Osteoblast (primary cell): ENCODE measurements around the gene LMX1A. TPM values are rescaled to one million over a fixed set of nuclear protein-coding genes. Genes with fewer than 3 reads are reported as not detected.

Experiments
- DNase-seq: peaks from one replicate; pipeline ENCODE4 v3.0.0; 2011; ENCODE audit warnings: low spot score, mixed read lengths; ENCODE audit not compliant: insufficient read length; ENCODE audit errors: missing footprints
- H2AFZ ChIP-seq: 2 replicates; pipeline ENCODE4 v1.6.0; 2011; ENCODE audit warnings: mild to moderate bottlenecking, low read length
- H3K27ac ChIP-seq: 2 replicates; pipeline ENCODE4 v1.5.1; 2011; ENCODE audit warnings: mild to moderate bottlenecking, low read depth, low read length, moderate library complexity
- H3K27me3 ChIP-seq: 2 replicates; pipeline ENCODE4 v1.6.0; 2012; ENCODE audit warnings: mild to moderate bottlenecking, control low read depth, inconsistent platforms, low read length, moderate library complexity; ENCODE audit not compliant: insufficient read depth
- H3K36me3 ChIP-seq: 2 replicates; pipeline ENCODE4 v1.5.1; 2011; ENCODE audit warnings: mild to moderate bottlenecking, low read length, control low read depth, moderate library complexity; ENCODE audit not compliant: insufficient read depth
- H3K4me1 ChIP-seq: 2 replicates; pipeline ENCODE4 v1.5.1; 2011; ENCODE audit warnings: mild to moderate bottlenecking, low read length, control low read depth, moderate library complexity; ENCODE audit not compliant: insufficient read depth
- H3K4me2 ChIP-seq: 2 replicates; pipeline ENCODE4 v1.6.0; 2011; ENCODE audit warnings: mild to moderate bottlenecking, low read length; ENCODE audit not compliant: insufficient read depth
- H3K4me3 ChIP-seq: fragments of 200-600 bp; sonication (generic); 3 replicates; pipeline ENCODE4 v1.5.1; 2012; ENCODE audit warnings: mild to moderate bottlenecking, low read length, inconsistent platforms; ENCODE audit not compliant: insufficient read depth
- H3K79me2 ChIP-seq: 2 replicates; pipeline ENCODE4 v1.6.0; 2012; ENCODE audit warnings: mild to moderate bottlenecking, low read length, control low read depth, inconsistent platforms; ENCODE audit not compliant: insufficient read depth
- H3K9me3 ChIP-seq: 2 replicates; pipeline ENCODE4 v1.5.1; 2011; ENCODE audit warnings: low read depth, low read length, control low read depth
- H4K20me1 ChIP-seq: 2 replicates; pipeline ENCODE4 v1.6.0; 2012; ENCODE audit warnings: mild to moderate bottlenecking, low read length, control low read depth; ENCODE audit not compliant: insufficient read depth
- CTCF ChIP-seq: IDR thresholded peaks from 2 replicates; pipeline ENCODE4 v1.5.1; 2011; ENCODE audit warnings: mild to moderate bottlenecking, low read depth, low read length, moderate library complexity; ENCODE audit errors: extremely low read depth
- total RNA-seq: library from RNA; depleted of rRNA; stranded (reverse); fragments of >200 nt; gene quantifications from 2 replicates; pipeline ENCODE4 v1.2.3, GENCODE V29; 2012

LMX1A gene
- total RNA-seq, 1 donor = not detected

DNA sequence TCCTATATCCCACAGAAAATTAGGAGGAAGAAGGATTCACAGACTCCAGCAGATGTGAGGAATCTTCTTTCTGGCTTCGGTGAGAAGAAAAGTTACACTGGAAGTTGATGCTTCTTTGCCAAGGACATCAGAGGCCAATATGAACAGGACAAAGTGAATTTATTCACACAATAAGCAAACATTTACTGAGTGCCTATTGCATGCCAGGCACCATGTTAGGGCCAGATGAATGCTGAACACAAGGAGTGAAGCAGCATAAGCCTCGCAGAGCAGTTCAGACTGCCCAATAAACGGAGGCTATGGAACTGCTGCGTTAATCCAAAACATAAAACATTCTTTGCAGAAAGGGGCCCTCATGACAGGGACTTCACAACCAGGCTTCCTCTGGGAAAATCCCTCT lies 114.6 kb downstream of the LMX1A start:
- H3K4me3 ChIP-seq = no peak overlapping the region
- no peaks in the 10 kb centered on the region for H3K36me3 ChIP-seq
- no peak overlapping the region for H3K27ac ChIP-seq
- H3K27me3 ChIP-seq = no peaks in the 10 kb centered on the region
- H3K9me3 ChIP-seq = no peaks in the 10 kb centered on the region
- H3K4me2 ChIP-seq = no peak overlapping the region
- DNase-seq = no peak
- no peak overlapping the region for H2AFZ ChIP-seq
- H4K20me1 ChIP-seq = no peaks in the 10 kb centered on the region
- no peaks in the 10 kb centered on the region for H3K79me2 ChIP-seq
- no peaks in the 10 kb centered on the region for H3K4me1 ChIP-seq
- no peak for TF ChIP-seq CTCF

DNA sequence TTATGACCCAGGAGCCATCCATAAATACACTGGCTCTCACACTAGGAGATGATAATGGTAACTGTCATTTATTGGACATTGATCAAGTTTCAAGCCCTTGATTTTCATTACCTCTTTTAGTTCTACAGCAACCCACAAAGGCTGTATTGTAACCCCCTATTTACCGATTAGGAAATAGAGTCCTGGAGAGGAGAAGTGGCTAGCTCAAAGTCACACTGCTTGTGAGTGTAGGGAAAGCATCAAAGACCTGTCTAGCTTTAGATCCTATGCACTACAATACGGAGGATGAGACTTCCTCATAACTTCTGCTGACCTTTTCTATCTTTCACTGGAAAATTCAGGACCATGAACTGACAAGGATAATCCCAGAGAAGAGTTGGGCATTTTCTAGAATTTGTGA lies 115.2 kb downstream of the LMX1A start:
- Histone ChIP-seq H4K20me1 (no peaks in the 10 kb centered on the region), H3K27me3 (peaks cover 2% of the 10 kb centered on the region), H3K79me2 (no peaks in the 10 kb centered on the region), H3K4me1 (no peaks in the 10 kb centered on the region), H2AFZ (no peak overlapping the region), H3K27ac (no peak overlapping the region), H3K4me3 (no peak overlapping the region), H3K9me3 (no peaks in the 10 kb centered on the region), H3K36me3 (no peaks in the 10 kb centered on the region), H3K4me2 (no peak overlapping the region)
- DNase-seq = no peak
- TF ChIP-seq CTCF = no peak

GRCh38 chr1:165240492-165240891 lies 116.0 kb downstream of the LMX1A start:
- H3K36me3 ChIP-seq = no peaks in the 10 kb centered on the region
- peaks cover 11% of the 10 kb centered on the region for H3K27me3 ChIP-seq
- no peak overlapping the region for H3K27ac ChIP-seq
- no peaks in the 10 kb centered on the region for H4K20me1 ChIP-seq
- no peak for DNase-seq
- H2AFZ ChIP-seq = no peak overlapping the region
- H3K79me2 ChIP-seq = no peaks in the 10 kb centered on the region
- H3K9me3 ChIP-seq = no peaks in the 10 kb centered on the region
- no peaks in the 10 kb centered on the region for H3K4me1 ChIP-seq
- H3K4me3 ChIP-seq = no peak overlapping the region
- no peak for TF ChIP-seq CTCF
- H3K4me2 ChIP-seq = no peak overlapping the region

GRCh38 chr1:165239873-165240272 lies 116.6 kb downstream of the LMX1A start:
- H3K79me2 ChIP-seq = no peaks in the 10 kb centered on the region
- no peak overlapping the region for H2AFZ ChIP-seq
- DNase-seq = no peak
- H3K27me3 ChIP-seq = peaks cover 17% of the 10 kb centered on the region
- no peaks in the 10 kb centered on the region for H3K36me3 ChIP-seq
- no peak for TF ChIP-seq CTCF
- no peak overlapping the region for H3K4me2 ChIP-seq
- H3K9me3 ChIP-seq = no peaks in the 10 kb centered on the region
- H4K20me1 ChIP-seq = no peaks in the 10 kb centered on the region
- no peak overlapping the region for H3K27ac ChIP-seq
- no peaks in the 10 kb centered on the region for H3K4me1 ChIP-seq
- no peak overlapping the region for H3K4me3 ChIP-seq
